Glutamatergic neuron (in vitro differentiated cells): ENCODE results near the gene PRKD3. TPM values are rescaled to one million over a fixed set of nuclear protein-coding genes. Genes with fewer than 3 reads are reported as not detected.

Experiments
- DNase-seq: peaks from one replicate; pipeline ENCODE4 v3.0.0; 2022
- H3K27ac Mint-ChIP-seq: one replicate; pipeline ENCODE4 v1.8.0; 2020; ENCODE audit warnings: mild to moderate bottlenecking, mixed read lengths, inconsistent platforms; ENCODE audit not compliant: unreplicated experiment
- H3K27me3 Mint-ChIP-seq: one replicate; pipeline ENCODE4 v1.8.0; 2020; ENCODE audit warnings: mild to moderate bottlenecking, moderate library complexity, mixed read lengths, inconsistent platforms; ENCODE audit not compliant: unreplicated experiment
- H3K36me3 Mint-ChIP-seq: one replicate; pipeline ENCODE4 v1.8.0; 2020; ENCODE audit warnings: mild to moderate bottlenecking, mixed read lengths, inconsistent platforms; ENCODE audit not compliant: unreplicated experiment
- H3K4me1 Mint-ChIP-seq: one replicate; pipeline ENCODE4 v1.8.0; 2020; ENCODE audit warnings: mild to moderate bottlenecking, low read depth, mixed read lengths, inconsistent platforms; ENCODE audit not compliant: unreplicated experiment
- H3K4me3 Mint-ChIP-seq: one replicate; pipeline ENCODE4 v1.8.0; 2020; ENCODE audit warnings: mild to moderate bottlenecking, mixed read lengths, inconsistent platforms; ENCODE audit not compliant: unreplicated experiment
- H3K9me3 Mint-ChIP-seq: one replicate; pipeline ENCODE4 v1.8.0; 2020; ENCODE audit warnings: mild to moderate bottlenecking, moderate library complexity, mixed read lengths, inconsistent platforms; ENCODE audit not compliant: unreplicated experiment
- CTCF ChIP-seq: fragments of 200-600 bp; sonication (generic); IDR thresholded peaks from one replicate; pipeline ENCODE4 v1.5.0; 2021; ENCODE audit not compliant: partially characterized antibody, unreplicated experiment
- total RNA-seq: library from RNA; stranded (reverse); fragmentation: NEBNext Ultra II Directional; extraction: Animal tissue kit (Norgen Biotek cat#: 25700); gene quantifications from one replicate; pipeline ENCODE4 v1.2.1, GENCODE V29; 2021; ENCODE audit not compliant: unreplicated experiment

Gene PRKD3
- total RNA-seq, 1 donor from 2014 or later: 47.9 TPM

- H3K27ac Mint-ChIP-seq: peak overlapping the region; percentile 9
- peaks cover 54% of the 10 kb centered on the region for H3K4me1 Mint-ChIP-seq
- peaks cover 3% of the 10 kb centered on the region for H3K9me3 Mint-ChIP-seq
- no peaks in the 10 kb centered on the region for H3K27me3 Mint-ChIP-seq
- no peaks in the 10 kb centered on the region for H3K36me3 Mint-ChIP-seq
- H3K4me3 Mint-ChIP-seq: peak overlapping the region; percentile 61
- no peak for DNase-seq
- no peak for TF ChIP-seq CTCF
Observed at GRCh38 chr2:37318401-37318800, 6.2 kb downstream of the PRKD3 start.

GRCh38 chr2:37317746-37318145 lies 6.9 kb downstream of the PRKD3 start:
- Mint-ChIP-seq H3K9me3 (no peaks in the 10 kb centered on the region), H3K4me3 (peak overlapping the region; percentile 61), H3K27ac (peak overlapping the region; percentile 56), H3K4me1 (peaks cover 57% of the 10 kb centered on the region), H3K27me3 (no peaks in the 10 kb centered on the region), H3K36me3 (no peaks in the 10 kb centered on the region)
- no peak for TF ChIP-seq CTCF
- DNase-seq: no peak

GRCh38 chr2:37316181-37316580 lies 8.5 kb downstream of the PRKD3 start:
- H3K4me1 Mint-ChIP-seq: peaks cover 52% of the 10 kb centered on the region
- no peaks in the 10 kb centered on the region for H3K36me3 Mint-ChIP-seq
- H3K27ac Mint-ChIP-seq: peak overlapping the region; percentile 56
- no peak overlapping the region for H3K4me3 Mint-ChIP-seq
- no peaks in the 10 kb centered on the region for H3K27me3 Mint-ChIP-seq
- no peaks in the 10 kb centered on the region for H3K9me3 Mint-ChIP-seq
- no peak for DNase-seq
- no peak for TF ChIP-seq CTCF

GRCh38 chr2:37315364-37315763 lies 9.3 kb downstream of the PRKD3 start:
- peaks cover 55% of the 10 kb centered on the region for H3K4me1 Mint-ChIP-seq
- no peak overlapping the region for H3K27ac Mint-ChIP-seq
- no peaks in the 10 kb centered on the region for H3K36me3 Mint-ChIP-seq
- peak; percentile 22 for DNase-seq
- no peak for TF ChIP-seq CTCF
- no peaks in the 10 kb centered on the region for H3K9me3 Mint-ChIP-seq
- no peaks in the 10 kb centered on the region for H3K27me3 Mint-ChIP-seq
- H3K4me3 Mint-ChIP-seq: peak overlapping the region; percentile 37

GRCh38 chr2:37307500-37307899 lies 17.1 kb downstream of the PRKD3 start:
- no peak for DNase-seq
- no peak for TF ChIP-seq CTCF
- peaks cover 16% of the 10 kb centered on the region for H3K4me1 Mint-ChIP-seq

More at GRCh38 chr2:37307500-37307899, 17.1 kb downstream of the PRKD3 start:
- Mint-ChIP-seq H3K27me3 (no peaks in the 10 kb centered on the region), H3K36me3 (no peaks in the 10 kb centered on the region), H3K4me3 (no peak overlapping the region), H3K9me3 (no peaks in the 10 kb centered on the region), H3K27ac (no peak overlapping the region)
